ENCODE data around the gene HSPBP1. TPM values are rescaled to one million over a fixed set of nuclear protein-coding genes. Genes with fewer than 3 reads are reported as not detected.

The HSPBP1 gene
- total RNA-seq, 1 donor from 2014 or later, result 35.6 TPM

DNA sequence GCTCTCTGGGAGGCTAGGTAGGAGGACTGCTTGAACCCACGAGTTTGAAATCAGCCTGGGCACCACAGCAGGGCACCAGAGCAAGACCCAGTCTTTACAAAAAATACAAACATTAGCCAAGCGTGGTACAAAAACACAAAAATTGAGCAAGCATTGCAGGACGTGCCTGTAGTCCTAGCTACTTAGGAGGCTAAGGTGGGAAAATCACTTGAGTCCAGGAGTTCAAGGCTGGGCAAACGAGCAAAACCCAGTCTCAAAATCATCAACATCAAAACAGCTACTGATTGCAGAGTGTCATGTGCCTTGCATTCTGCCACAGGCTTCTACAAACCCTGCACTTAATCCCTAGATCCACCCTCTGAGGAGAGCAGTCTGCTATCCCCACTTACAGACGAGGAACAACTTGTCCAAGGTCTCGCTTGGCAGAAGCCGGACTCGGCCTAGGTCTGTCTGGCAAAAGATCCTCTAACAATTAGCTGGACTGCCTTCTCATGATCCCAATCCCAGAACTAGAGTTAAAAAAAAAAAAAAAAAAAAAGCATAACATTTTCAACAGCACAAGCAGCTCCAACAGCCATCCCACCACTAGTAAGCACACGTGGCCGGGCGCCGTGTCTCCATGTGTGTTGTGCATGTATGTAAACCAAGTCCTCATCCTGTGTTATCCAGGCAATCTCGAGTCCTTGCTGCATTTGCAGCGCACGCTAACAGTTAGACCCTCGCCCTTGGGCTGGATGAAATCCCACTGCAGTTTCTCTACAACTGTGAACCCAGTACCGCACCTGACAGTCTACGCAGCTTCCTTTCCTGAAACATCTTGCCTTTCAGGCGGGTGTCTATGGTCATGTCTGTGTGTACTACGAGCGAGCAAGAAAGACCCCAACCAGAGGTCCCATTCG is 23.1 kb downstream of the HSPBP1 start:
- intact Hi-C loops (cut with micrococcal nuclease), result loop anchor here (5.0 to 10.0 kb wide), 5 partner anchors 35 to 865 kb away; partner anchors contain the start of genes LENG9 and ZNF787

DNA sequence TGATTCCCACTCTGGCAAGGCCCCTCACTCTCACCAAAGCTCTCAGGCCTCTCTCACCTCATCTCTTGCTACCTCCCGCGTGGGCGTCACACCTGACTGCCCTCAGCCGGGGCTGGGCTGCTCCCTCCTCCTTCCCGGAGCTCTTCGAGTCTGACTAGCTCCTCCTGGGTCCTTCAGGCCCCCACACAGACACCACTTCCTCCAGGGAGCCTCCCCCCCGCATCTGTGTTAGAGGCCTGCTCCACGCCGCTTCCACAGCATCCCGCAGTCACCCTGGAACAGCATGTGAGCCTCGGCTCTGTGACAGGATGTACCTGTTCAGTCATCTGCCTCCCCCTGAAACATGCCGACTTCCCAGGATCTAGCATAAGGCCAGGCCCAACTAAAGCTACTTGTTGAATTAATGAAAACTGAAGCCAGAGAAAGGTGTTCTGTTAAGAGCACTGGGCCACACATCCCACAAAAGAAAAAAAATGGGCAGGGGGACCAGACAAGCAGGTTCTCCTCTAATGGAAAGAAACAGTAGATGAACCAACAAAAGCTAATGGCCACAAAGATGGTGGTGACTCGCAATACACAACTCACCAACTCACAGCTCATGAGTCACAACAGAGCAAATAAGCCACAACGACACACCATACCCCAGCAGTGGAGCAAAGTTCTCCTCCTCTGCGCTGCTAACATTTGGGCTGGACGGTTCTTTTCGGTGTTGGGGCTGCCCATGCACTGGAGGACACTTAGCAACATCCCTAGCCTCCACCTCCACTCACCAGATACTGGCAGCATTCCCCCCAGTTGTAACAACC is 24.1 kb downstream of the HSPBP1 start:
- intact Hi-C loops (cut with micrococcal nuclease), result loop anchor here (5.0 to 10.0 kb wide), 5 partner anchors 36 to 866 kb away; partner anchors contain the start of genes LENG9 and ZNF787

DNA sequence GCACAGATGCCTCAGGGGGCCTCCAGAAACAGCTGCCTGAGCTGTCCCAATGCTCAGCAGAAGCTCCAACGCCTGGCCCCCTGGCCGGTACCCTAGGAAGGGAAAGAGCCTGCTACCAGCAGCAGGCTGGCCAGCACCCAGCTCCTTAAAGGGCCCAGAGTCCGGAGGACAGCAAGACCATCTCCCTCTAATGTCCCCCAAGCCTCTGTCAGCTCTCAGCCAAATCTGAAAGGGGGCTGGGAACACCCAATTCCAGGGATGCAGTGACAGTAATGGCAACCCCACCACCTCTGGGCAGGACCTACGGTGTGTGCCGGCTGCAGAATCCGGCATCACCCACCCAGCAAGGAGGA is 25.3 kb downstream of the HSPBP1 start:
- intact Hi-C loops (cut with micrococcal nuclease), result loop anchor here (10.0 kb wide), 1 partner anchor 790 kb away; the partner anchor contains the start of gene LENG9

- intact Hi-C loops (cut with micrococcal nuclease), result loop anchor here (10.0 kb wide), 1 partner anchor 789 kb away; the partner anchor contains the start of gene LENG9
These were observed 25.9 kb downstream of the HSPBP1 start for GRCh38 chr19:55253842-55254624.

GRCh38 chr19:55252760-55253663 is 26.9 kb downstream of the HSPBP1 start:
- intact Hi-C loops (cut with micrococcal nuclease), result loop anchor here (10.0 kb wide), 1 partner anchor 788 kb away; the partner anchor contains the start of gene LENG9

GRCh38 chr19:55251341-55252081 is 28.4 kb downstream of the HSPBP1 start:
- intact Hi-C loops (cut with micrococcal nuclease), result loop anchor here (10.0 kb wide), 1 partner anchor 787 kb away; the partner anchor contains the start of gene LENG9

- intact Hi-C loops (cut with micrococcal nuclease), result loop anchor here (10.0 kb wide), 1 partner anchor 786 kb away; the partner anchor contains the start of gene LENG9
These were observed 29.5 kb downstream of the HSPBP1 start for GRCh38 chr19:55250262-55251036.

- intact Hi-C loops (cut with micrococcal nuclease), result loop anchor here (10.0 kb wide), 1 partner anchor 785 kb away; the partner anchor contains the start of gene LENG9
These were observed 30.1 kb downstream of the HSPBP1 start for GRCh38 chr19:55249841-55250240.

DNA sequence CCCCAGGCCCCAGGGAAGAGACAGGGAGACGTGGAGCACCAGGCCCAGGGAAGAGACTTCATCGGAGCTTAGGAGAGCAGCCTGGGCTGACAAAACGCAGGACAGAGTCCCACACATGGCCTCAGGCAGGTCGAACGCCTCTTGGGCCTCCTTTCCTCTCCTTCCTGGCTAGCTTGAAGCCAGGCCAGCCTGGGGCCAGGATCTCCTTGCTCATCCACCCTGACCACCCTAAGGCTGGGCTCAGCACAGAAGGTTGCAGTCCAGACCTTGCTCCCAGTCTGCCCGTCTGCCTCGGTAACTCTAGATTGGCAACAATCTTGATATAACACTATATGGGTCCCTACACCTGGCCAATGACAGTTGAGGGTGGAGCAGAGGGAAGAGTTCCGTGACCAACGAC is 31.2 kb downstream of the HSPBP1 start:
- intact Hi-C loops (cut with micrococcal nuclease), result no loop called here

DNA sequence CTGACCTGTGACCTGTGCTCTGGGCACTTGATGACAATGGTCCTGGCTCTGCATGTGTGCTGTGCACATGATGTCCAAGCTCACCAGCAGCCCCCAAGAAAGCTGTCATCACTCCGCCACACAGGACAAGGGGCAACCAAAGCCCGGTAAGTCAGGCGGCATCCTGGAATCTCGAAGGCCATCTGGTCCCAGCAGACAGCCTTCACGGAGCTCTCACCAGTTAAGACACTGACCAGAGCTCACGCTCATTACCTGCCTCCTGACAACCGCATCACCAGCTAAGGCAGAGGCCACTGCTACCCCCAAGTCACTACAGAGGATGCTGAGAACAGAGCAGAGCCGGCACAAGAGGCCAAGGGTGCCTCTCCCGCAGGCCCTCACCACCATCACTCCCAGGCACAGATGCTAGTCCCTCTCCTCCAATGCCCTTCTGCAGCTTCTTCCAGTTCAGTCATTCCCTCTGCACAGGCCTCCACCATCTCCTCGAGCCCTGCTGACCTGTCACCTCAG is 31.7 kb downstream of the HSPBP1 start:
- intact Hi-C loops (cut with micrococcal nuclease), result no loop called here

- intact Hi-C loops (cut with micrococcal nuclease), result no loop called here
These were observed 32.2 kb downstream of the HSPBP1 start for GRCh38 chr19:55247621-55248099.

DNA sequence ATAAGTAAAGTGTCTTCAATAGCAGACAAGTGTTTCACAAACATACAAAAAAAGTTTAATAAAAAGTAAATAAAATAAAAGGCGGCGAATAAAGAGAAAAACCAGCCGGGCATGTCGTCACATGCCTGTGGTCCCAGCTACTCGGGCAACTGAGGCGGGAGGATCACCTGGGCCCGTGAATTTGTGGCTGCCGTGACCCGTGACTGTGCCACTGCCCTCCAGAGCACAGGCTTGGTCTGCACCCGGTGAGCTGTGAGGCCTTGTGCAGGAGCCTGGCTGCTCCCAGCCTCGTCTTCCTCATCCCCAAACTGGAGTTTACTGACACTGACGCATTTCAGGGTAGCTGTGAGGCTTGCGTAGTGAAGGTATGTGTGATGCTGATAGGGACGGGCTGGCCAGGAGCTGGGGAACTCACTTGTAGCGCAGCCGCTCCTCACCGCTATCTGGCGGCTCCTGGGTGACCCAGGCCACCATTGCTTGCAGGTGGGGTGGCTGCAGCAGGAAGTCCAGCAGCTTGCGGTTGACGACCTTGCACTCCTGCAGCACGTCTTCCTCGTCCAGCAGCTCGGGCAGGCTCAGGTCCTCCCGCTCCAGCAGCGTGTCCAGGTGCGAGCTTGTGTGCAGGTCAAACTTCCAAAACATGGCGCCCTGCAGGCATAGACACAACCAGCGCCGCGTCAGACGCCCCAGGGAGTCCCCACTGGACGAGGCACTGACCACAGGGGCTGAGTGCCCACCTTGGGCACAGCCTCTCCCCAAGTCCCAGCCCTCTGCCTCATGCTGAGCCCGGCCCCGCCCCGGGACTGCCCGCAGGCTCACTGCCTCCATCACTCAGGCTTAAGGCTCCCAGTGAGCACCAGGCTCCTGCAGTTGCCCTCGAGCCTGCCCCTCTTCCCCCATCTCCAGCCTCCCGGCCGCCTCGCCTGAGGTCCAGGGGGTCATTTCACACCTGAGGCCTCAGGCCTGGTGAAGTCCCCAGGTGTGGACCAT is 33.2 kb downstream of the HSPBP1 start:
- intact Hi-C loops (cut with micrococcal nuclease), result no loop called here

- intact Hi-C loops (cut with micrococcal nuclease), result no loop called here
These were observed 34.5 kb downstream of the HSPBP1 start for GRCh38 chr19:55245236-55245904.

DNA sequence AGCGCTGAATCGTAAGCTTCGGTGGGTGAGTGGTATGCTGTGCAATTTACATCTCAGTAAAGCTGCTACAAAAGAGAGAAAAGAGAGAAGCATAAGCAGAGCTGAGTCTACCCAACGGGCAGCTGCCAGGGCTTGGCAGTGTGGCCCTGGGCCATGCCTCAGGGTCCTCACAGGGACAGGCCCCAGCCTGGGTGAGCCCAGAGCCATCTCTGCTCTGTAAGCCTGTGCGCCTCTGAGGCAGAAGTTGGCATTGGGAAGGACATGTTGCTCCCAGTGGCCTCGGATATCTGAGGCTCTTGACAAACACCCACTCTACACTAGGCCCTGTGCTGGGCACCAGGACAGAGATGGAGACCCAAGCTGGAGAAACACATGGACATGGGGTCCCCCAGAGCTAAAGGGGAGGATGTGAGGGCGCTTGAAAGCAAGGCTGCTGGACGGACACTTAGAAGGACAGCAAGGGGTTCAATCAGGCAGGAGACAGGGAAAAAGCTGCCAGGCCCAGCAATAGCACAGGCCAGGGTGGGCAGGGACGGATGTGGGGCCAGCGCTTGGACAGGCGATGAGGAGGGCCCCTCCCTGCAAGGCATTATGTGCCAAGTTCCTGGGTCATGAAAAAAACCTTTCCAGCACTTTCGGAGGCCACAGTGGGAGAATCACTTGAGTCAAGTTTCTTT is 35.8 kb downstream of the HSPBP1 start:
- intact Hi-C loops (cut with micrococcal nuclease), result no loop called here

DNA sequence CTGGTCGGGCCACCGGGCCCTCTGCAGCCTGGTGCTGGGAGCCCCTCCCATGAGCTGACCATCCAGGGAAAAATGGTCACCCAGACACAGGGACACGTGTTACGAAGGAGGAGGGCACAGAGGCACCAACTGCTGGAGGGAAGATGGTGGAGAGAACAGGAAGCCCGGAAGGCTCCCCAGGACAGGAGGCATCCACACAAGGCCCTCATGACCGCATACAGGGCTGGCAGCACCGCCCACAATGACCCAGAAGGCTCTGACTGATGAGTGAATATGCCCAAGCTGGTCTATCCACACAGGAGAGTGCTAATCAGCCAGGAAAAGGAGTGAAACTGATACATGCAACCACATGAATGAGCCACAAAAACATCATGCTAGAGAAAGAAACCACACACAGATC is 37.4 kb downstream of the HSPBP1 start:
- intact Hi-C loops (cut with micrococcal nuclease), result no loop called here
